Panc1 (cell line): ENCODE measurements around the gene OAT. TPM values are rescaled to one million over a fixed set of nuclear protein-coding genes. Genes with fewer than 3 reads are reported as not detected.
"Not testable (repeated sequence)": the region's sequence is repeated elsewhere in the genome, so short reads cannot be mapped to it uniquely, and the experiment has no call there.

Experiments used
- ATAC-seq: fragments of 200-7000 bp; cut with Tn5 transposase; 2 replicates; pipeline ENCODE4 v1.9.1; 2020; ENCODE audit warnings: mild to moderate bottlenecking, moderate library complexity
- BruUV-seq: library from RNA; stranded (reverse); fragments of 400-500 nt; replicated peaks from 2 replicates; lab custom pipeline; 2021; lab: Mats Ljungman, UMichigan
- CTCF ChIA-PET: fragments of 300-600 bp; sonication (Branson Sonifier 250); formaldehyde crosslinking; loops from one replicate; lab custom pipeline; 2022; ENCODE audit warnings: antibody characterized with exemption; lab: Charles Lee
- POLR2A ChIA-PET: fragments of 300-600 bp; sonication (Branson Sonifier 250); formaldehyde crosslinking; loops from one replicate; lab custom pipeline; 2022; ENCODE audit warnings: antibody characterized with exemption; lab: Charles Lee
- DNase-seq: peaks from one replicate; pipeline ENCODE4 v3.0.0-alpha.2; 2010; ENCODE audit warnings: low read depth, low spot score
- H3K27ac ChIP-seq: 2 replicates; pipeline ENCODE4 v1.5.1; 2011; ENCODE audit warnings: mild to moderate bottlenecking, low read length, inconsistent platforms
- H3K27me3 ChIP-seq: fragments of 200-500 bp; sonication (Bioruptor generic); 2 replicates; pipeline ENCODE4 v1.6.0; 2014; ENCODE audit warnings: low read length, inconsistent platforms; ENCODE audit not compliant: control insufficient read depth, insufficient read depth
- H3K36me3 ChIP-seq: fragments of 200-500 bp; sonication (Bioruptor generic); 2 replicates; pipeline ENCODE4 v1.5.1; 2014; ENCODE audit warnings: inconsistent platforms, mild to moderate bottlenecking, low read length, moderate library complexity; ENCODE audit not compliant: control insufficient read depth, insufficient read depth
- H3K4me1 ChIP-seq: 2 replicates; pipeline ENCODE4 v1.5.1; 2011; ENCODE audit warnings: inconsistent platforms, mild to moderate bottlenecking, low read length, moderate library complexity; ENCODE audit not compliant: control insufficient read depth, insufficient read depth
- H3K4me3 ChIP-seq, 2 experiments: 2 replicates each; pipeline ENCODE4 v1.5.1; 2011 to 2012; ENCODE audit warnings: low read depth in 2 of 2, low read length in 2 of 2, mild to moderate bottlenecking in 2 of 2, inconsistent platforms in 1 of 2, moderate library complexity in 1 of 2
- H3K9me3 ChIP-seq: fragments of 200-500 bp; sonication (Bioruptor generic); 2 replicates; pipeline ENCODE4 v1.5.1; 2014; ENCODE audit warnings: low read depth, mild to moderate bottlenecking, inconsistent platforms, low read length, moderate library complexity; ENCODE audit not compliant: control insufficient read depth, insufficient read depth
- POLR2AphosphoS5 ChIP-seq: IDR thresholded peaks from 2 replicates; pipeline ENCODE4 v1.6.1; 2012; ENCODE audit warnings: mild to moderate bottlenecking, low read depth, low read length, moderate library complexity
- SIN3A ChIP-seq: IDR thresholded peaks from 2 replicates; pipeline ENCODE4 v1.6.1; 2012; ENCODE audit warnings: low read depth, mild to moderate bottlenecking, low read length, moderate library complexity, borderline replicate concordance; ENCODE audit not compliant: insufficient read depth
- TCF7L2 ChIP-seq: IDR thresholded peaks from 2 replicates; pipeline ENCODE4 v1.6.1; 2011; ENCODE audit warnings: mild to moderate bottlenecking, low read depth, low read length, inconsistent platforms
- in situ Hi-C: cut with HindIII; loops from 2 replicates; pipeline ENCODE4 v1.10.0; 2016; ENCODE audit warnings: low sequenced_read_pairs, low pct_unique_long_range_greater_than_20kb
- intact Hi-C: fragments of 100-400 bp; cut with micrococcal nuclease; formaldehyde crosslinking; loops from one replicate; pipeline ENCODE4 v1.10.0; 2022; ENCODE audit not compliant: unreplicated experiment
- total RNA-seq: library from RNA; stranded (reverse); gene quantifications from one replicate; pipeline ENCODE4 v1.2.1, GENCODE V29; 2021; ENCODE audit not compliant: unreplicated experiment
- TF ChIP-seq, protein P1 (sequence below): fragments of 450-650 bp; IDR thresholded peaks from 2 replicates; pipeline ENCODE4 v1.5.1; 2017; ENCODE audit warnings: mild to moderate bottlenecking
- TF ChIP-seq, protein P2 (sequence below), 2 experiments: IDR thresholded peaks; 2 replicates each; pipeline ENCODE4 v1.6.1; 2011 to 2012; ENCODE audit warnings: low read depth in 2 of 2, control low read depth in 1 of 2, low read length in 1 of 2, mild to moderate bottlenecking in 1 of 2, moderate library complexity in 1 of 2; ENCODE audit not compliant: insufficient read depth in 1 of 2

OAT gene
- total RNA-seq, 1 experiment from 2014 or later: 166 TPM

DNA sequence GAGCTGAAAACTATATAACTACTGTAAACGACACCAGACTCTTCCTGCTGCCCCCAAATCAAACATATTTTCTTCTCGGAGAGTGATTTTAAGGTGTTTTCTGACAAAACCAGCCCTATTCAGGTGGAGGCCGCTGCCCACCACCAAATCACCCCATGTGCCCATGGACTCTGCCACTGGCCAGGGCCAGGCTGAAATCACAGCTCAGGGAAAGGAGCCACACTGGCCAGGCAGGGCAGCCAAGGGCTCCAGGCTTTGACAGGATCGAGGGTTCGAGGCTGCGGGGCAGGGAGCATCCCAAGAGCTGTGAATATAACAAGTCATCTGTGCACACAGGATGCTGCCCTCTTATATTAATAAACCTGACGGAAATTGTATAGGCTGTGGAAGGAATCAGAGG is 48.3 kb downstream of the OAT start:
- intact Hi-C loops (no loop called here), in situ Hi-C loops (no loop called here)
- no peak for TF ChIP-seq TCF7L2
- TF ChIP-seq SIN3A: no peak
- TF ChIP-seq, protein P1, sequence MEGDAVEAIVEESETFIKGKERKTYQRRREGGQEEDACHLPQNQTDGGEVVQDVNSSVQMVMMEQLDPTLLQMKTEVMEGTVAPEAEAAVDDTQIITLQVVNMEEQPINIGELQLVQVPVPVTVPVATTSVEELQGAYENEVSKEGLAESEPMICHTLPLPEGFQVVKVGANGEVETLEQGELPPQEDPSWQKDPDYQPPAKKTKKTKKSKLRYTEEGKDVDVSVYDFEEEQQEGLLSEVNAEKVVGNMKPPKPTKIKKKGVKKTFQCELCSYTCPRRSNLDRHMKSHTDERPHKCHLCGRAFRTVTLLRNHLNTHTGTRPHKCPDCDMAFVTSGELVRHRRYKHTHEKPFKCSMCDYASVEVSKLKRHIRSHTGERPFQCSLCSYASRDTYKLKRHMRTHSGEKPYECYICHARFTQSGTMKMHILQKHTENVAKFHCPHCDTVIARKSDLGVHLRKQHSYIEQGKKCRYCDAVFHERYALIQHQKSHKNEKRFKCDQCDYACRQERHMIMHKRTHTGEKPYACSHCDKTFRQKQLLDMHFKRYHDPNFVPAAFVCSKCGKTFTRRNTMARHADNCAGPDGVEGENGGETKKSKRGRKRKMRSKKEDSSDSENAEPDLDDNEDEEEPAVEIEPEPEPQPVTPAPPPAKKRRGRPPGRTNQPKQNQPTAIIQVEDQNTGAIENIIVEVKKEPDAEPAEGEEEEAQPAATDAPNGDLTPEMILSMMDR: no peak
- no peak for TF ChIP-seq POLR2AphosphoS5
- TF ChIP-seq, protein P2, sequence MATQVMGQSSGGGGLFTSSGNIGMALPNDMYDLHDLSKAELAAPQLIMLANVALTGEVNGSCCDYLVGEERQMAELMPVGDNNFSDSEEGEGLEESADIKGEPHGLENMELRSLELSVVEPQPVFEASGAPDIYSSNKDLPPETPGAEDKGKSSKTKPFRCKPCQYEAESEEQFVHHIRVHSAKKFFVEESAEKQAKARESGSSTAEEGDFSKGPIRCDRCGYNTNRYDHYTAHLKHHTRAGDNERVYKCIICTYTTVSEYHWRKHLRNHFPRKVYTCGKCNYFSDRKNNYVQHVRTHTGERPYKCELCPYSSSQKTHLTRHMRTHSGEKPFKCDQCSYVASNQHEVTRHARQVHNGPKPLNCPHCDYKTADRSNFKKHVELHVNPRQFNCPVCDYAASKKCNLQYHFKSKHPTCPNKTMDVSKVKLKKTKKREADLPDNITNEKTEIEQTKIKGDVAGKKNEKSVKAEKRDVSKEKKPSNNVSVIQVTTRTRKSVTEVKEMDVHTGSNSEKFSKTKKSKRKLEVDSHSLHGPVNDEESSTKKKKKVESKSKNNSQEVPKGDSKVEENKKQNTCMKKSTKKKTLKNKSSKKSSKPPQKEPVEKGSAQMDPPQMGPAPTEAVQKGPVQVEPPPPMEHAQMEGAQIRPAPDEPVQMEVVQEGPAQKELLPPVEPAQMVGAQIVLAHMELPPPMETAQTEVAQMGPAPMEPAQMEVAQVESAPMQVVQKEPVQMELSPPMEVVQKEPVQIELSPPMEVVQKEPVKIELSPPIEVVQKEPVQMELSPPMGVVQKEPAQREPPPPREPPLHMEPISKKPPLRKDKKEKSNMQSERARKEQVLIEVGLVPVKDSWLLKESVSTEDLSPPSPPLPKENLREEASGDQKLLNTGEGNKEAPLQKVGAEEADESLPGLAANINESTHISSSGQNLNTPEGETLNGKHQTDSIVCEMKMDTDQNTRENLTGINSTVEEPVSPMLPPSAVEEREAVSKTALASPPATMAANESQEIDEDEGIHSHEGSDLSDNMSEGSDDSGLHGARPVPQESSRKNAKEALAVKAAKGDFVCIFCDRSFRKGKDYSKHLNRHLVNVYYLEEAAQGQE (IDR thresholded peaks at IDR 0.05; ENCODE audit: insufficient read depth in 1 of 2, low read depth in 2 of 2, low read length in 1 of 2): no peak
- DNase-seq (no peak), ATAC-seq (no peak)
- no TSS peak for BruUV-seq
- no peak overlapping the region for H3K27ac ChIP-seq
- H3K9me3 ChIP-seq: no peaks in the 10 kb centered on the region
- ChIA-PET POLR2A (no interaction called here), CTCF (no interaction called here)
- no peaks in the 10 kb centered on the region for H3K27me3 ChIP-seq
- no peaks in the 10 kb centered on the region for H3K36me3 ChIP-seq
- no peak overlapping the region for H3K4me3 ChIP-seq
- no peaks in the 10 kb centered on the region; the same call in 1 of the 2 replicates for H3K4me1 ChIP-seq

DNA sequence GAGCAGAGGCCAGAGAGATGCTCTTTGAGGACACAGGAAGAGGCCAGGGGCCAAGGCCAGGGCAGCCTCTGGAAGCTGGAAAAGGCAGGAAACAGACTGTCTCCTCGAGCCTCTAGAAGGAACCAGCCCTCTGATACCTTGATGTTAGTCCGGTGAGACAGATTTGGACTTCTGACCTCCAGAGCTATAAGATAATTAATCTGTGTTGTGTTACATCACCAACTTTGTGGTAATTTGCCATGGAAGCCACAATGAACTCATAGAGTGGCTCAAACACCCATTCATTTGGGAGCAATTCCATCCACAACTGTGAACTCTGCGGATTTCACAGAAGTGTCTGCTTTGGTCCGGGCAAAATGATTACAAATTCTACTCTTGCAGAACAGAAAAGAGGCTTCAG is 48.7 kb downstream of the OAT start:
- ChIA-PET POLR2A (no interaction called here), CTCF (no interaction called here)
- in situ Hi-C loops (no loop called here), intact Hi-C loops (no loop called here)
- no peak for ATAC-seq
- TF ChIP-seq, protein P2 (IDR thresholded peaks at IDR 0.05; ENCODE audit: insufficient read depth in 1 of 2, low read depth in 2 of 2, low read length in 1 of 2): no peak
- TF ChIP-seq SIN3A (no peak), POLR2AphosphoS5 (no peak), TCF7L2 (no peak)
- TF ChIP-seq, protein P1: no peak
- BruUV-seq: no TSS peak
- H3K36me3 ChIP-seq: no peaks in the 10 kb centered on the region
- no peaks in the 10 kb centered on the region for H3K9me3 ChIP-seq
- H3K4me1 ChIP-seq: no peaks in the 10 kb centered on the region; the same call in 1 of the 2 replicates
- H3K4me3 ChIP-seq: no peak overlapping the region
- no peak overlapping the region for H3K27ac ChIP-seq
- no peaks in the 10 kb centered on the region for H3K27me3 ChIP-seq
- DNase-seq: no peak

DNA sequence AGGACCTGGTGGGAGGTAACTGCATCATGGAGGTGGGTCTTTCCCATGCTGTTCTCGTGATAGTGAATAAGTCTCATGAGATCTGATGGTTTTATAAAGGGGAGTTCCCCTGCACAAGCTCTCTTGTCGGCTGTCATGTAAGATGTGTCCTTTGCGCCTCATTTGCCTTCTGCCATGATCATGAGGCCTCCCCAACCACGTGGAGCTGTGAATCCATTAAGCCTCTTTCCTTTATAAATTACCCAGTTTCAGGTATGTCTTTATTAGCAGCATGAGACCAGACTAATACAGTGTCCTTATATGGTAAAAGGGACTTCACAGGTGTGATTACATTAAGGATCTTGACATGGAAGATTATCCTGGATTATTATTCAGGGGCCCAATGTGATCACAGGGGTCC is 49.2 kb downstream of the OAT start:
- POLR2A ChIA-PET, BruUV-seq, H3K4me3 ChIP-seq, H3K36me3 ChIP-seq, CTCF ChIA-PET, H3K9me3 ChIP-seq, in situ Hi-C loops, ATAC-seq, DNase-seq, intact Hi-C loops, H3K27ac ChIP-seq, H3K27me3 ChIP-seq, H3K4me1 ChIP-seq: not testable (repeated sequence)
